Measurements from ENCODE around the gene PPBP.

Gene PPBP

GRCh38 chr4:73988061-73988460 is at the start of gene PPBP:
Gene PPBP (minus strand): TSS chr4:73988190. CDS start chr4:73988103, 87 bp downstream.
- DNase-seq: peak; percentile 35

- peak; percentile 40 for DNase-seq
Measured at GRCh38 chr4:74037076-74037955, 49.3 kb upstream of the PPBP start.

- DNase-seq: no peak
Measured at GRCh38 chr4:74033739-74034138, 45.7 kb upstream of the PPBP start.

GRCh38 chr4:74032064-74032463 is 44.1 kb upstream of the PPBP start:
- no peak for DNase-seq

GRCh38 chr4:74031576-74031975 is 43.6 kb upstream of the PPBP start:
- no peak for DNase-seq

- DNase-seq: no peak
Measured at GRCh38 chr4:74030285-74030684, 42.3 kb upstream of the PPBP start.

GRCh38 chr4:74028504-74028903 is 40.5 kb upstream of the PPBP start:
- no peak for DNase-seq

GRCh38 chr4:74023709-74024108 is 35.7 kb upstream of the PPBP start:
- no peak for DNase-seq

GRCh38 chr4:74021601-74022000 is 33.6 kb upstream of the PPBP start:
- no peak for DNase-seq

GRCh38 chr4:74018771-74019170 is 30.8 kb upstream of the PPBP start:
- DNase-seq: no peak

- no peak for DNase-seq
Measured at GRCh38 chr4:74018116-74018515, 30.1 kb upstream of the PPBP start.

GRCh38 chr4:74016068-74016467 is 28.1 kb upstream of the PPBP start:
- DNase-seq: no peak

- no peak for DNase-seq
Measured at GRCh38 chr4:74015126-74015780, 27.3 kb upstream of the PPBP start.

- peak; percentile 50 for DNase-seq
Measured at GRCh38 chr4:74014332-74014731, 26.3 kb upstream of the PPBP start.

- DNase-seq: no peak
Measured at GRCh38 chr4:74013264-74013663, 25.3 kb upstream of the PPBP start.

GRCh38 chr4:74012130-74012529 is 24.1 kb upstream of the PPBP start:
- no peak for DNase-seq

- no peak for DNase-seq
Measured at GRCh38 chr4:74009307-74009706, 21.3 kb upstream of the PPBP start.

GRCh38 chr4:74006009-74006476 is 18.1 kb upstream of the PPBP start:
- DNase-seq: no peak

GRCh38 chr4:74005528-74005927 is 17.5 kb upstream of the PPBP start:
- no peak for DNase-seq

GRCh38 chr4:74004668-74005067 is 16.7 kb upstream of the PPBP start:
- DNase-seq: no peak

- no peak for DNase-seq
Measured at GRCh38 chr4:74000301-74000700, 12.3 kb upstream of the PPBP start.

- no peak for DNase-seq
Measured at GRCh38 chr4:73998040-73999011, 10.3 kb upstream of the PPBP start, which contains the start of gene CXCL5. Gene CXCL5 (minus strand): TSS chr4:73998677. CDS start chr4:73998581, 96 bp downstream.

- DNase-seq: no peak
Measured at GRCh38 chr4:73992050-73992449, 4.1 kb upstream of the PPBP start.

All from OCI-M1 (cell line).